ENCODE results near the gene KLRC1. TPM values are rescaled to one million over a fixed set of nuclear protein-coding genes. Genes with fewer than 3 reads are reported as not detected.
"Not testable (repeated sequence)": the region's sequence is repeated elsewhere in the genome, so short reads cannot be mapped to it uniquely, and the experiment has no call there.

Gene KLRC1
- total and polyA plus RNA-seq, 2 of the 13 experiments (the other 11 are each of a cell fraction or from before 2014, with no cell fraction given), result not detected

GRCh38 chr12:10481901-10482300 lies 28.7 kb upstream of the KLRC1 start:
- ATAC-seq, POLR2A ChIA-PET: not testable (repeated sequence)

GRCh38 chr12:10472808-10473207 lies 19.6 kb upstream of the KLRC1 start:
- H3K4me2 ChIP-seq (ENCODE audit: low read depth, low read length); H2AFZ ChIP-seq (ENCODE audit: low read length); H3K27ac ChIP-seq (ENCODE audit: extremely low read length, insufficient read depth, low read length); intact Hi-C loops (cut with micrococcal nuclease; ENCODE audit: unreplicated experiment); H3K36me3 ChIP-seq (replicated peaks in 1 of 2; ENCODE audit: control insufficient read depth in 1 of 2, insufficient read depth in 2 of 2, low read length in 2 of 2); H3K4me3 ChIP-seq (replicated peaks in 1 of 3; ENCODE audit: insufficient read depth in 1 of 3, low read depth in 2 of 3, low read length in 3 of 3); DNase-seq (ENCODE audit: low spot score); BruUV-seq (replicated peaks); H3K9me3 ChIP-seq (ENCODE audit: low read length); H3K9ac ChIP-seq (ENCODE audit: insufficient read depth, low read depth, low read length); CTCF ChIA-PET (ENCODE audit: low intra/inter-chr PET ratio, low total read pairs); H3K4me1 ChIP-seq (ENCODE audit: insufficient read depth, low read length); ATAC-seq; H3K79me2 ChIP-seq (ENCODE audit: insufficient read depth, low read length); POLR2A ChIA-PET; H3K27me3 ChIP-seq (ENCODE audit: control insufficient read depth in 1 of 2, insufficient read depth in 2 of 2, low read length in 2 of 2); in situ Hi-C loops (cut with HindIII; ENCODE audit: extremely low pct_ligation_motif_present, low pct_unique_long_range_greater_than_20kb); H4K20me1 ChIP-seq (ENCODE audit: insufficient read depth, low read length); FAIRE-seq: not testable (repeated sequence)
- 34% methylated on average over 5 of the region's 5 CpGs for WGBS (ENCODE audit: low lambda C conversion rate)

More at GRCh38 chr12:10481901-10482300, 28.7 kb upstream of the KLRC1 start:
- DNase-seq (ENCODE audit: low spot score); in situ Hi-C loops (cut with HindIII; ENCODE audit: extremely low pct_ligation_motif_present, low pct_unique_long_range_greater_than_20kb); H3K27ac ChIP-seq (ENCODE audit: extremely low read length, insufficient read depth, low read length); H3K4me2 ChIP-seq (ENCODE audit: low read depth, low read length); H3K4me1 ChIP-seq (ENCODE audit: insufficient read depth, low read length); H3K36me3 ChIP-seq (replicated peaks in 1 of 2; ENCODE audit: control insufficient read depth in 1 of 2, insufficient read depth in 2 of 2, low read length in 2 of 2); H3K4me3 ChIP-seq (replicated peaks in 1 of 3; ENCODE audit: insufficient read depth in 1 of 3, low read depth in 2 of 3, low read length in 3 of 3); H3K79me2 ChIP-seq (ENCODE audit: insufficient read depth, low read length); CTCF ChIA-PET (ENCODE audit: low intra/inter-chr PET ratio, low total read pairs); H3K27me3 ChIP-seq (ENCODE audit: control insufficient read depth in 1 of 2, insufficient read depth in 2 of 2, low read length in 2 of 2); BruUV-seq (replicated peaks); H3K9me3 ChIP-seq (ENCODE audit: low read length); FAIRE-seq; H4K20me1 ChIP-seq (ENCODE audit: insufficient read depth, low read length); H3K9ac ChIP-seq (ENCODE audit: insufficient read depth, low read depth, low read length); H2AFZ ChIP-seq (ENCODE audit: low read length); intact Hi-C loops (cut with micrococcal nuclease; ENCODE audit: unreplicated experiment): not testable (repeated sequence)
- 0% methylated on average over 1 of the region's 2 CpGs for WGBS (ENCODE audit: low lambda C conversion rate)

GRCh38 chr12:10469701-10470100 lies 16.5 kb upstream of the KLRC1 start:
- no peak overlapping the region for H2AFZ ChIP-seq (ENCODE audit: low read length)
- WGBS (ENCODE audit: low lambda C conversion rate), result 0% methylated on average over 1 of the region's 1 CpG
- no peak for DNase-seq (ENCODE audit: low spot score)
- in situ Hi-C loops (cut with HindIII; ENCODE audit: extremely low pct_ligation_motif_present, low pct_unique_long_range_greater_than_20kb), result no loop called here
- TF ChIP-seq ATF7 (IDR thresholded peaks at IDR 0.05) (0 out of 2 replicates have a peak, but pooled peaks have one; percentile 26), ATF7 (CRISPR knock-in tag; IDR thresholded peaks at IDR 0.05) (no peak), SP4 (CRISPR knock-in tag; IDR thresholded peaks at IDR 0.05) (no peak), ZNF563 (CRISPR knock-in tag; IDR thresholded peaks at IDR 0.05) (no peak), PATZ1 (CRISPR knock-in tag; IDR thresholded peaks at IDR 0.05) (no peak), ZNF512 (CRISPR knock-in tag; IDR thresholded peaks at IDR 0.05) (no peak)
- H3K27me3 ChIP-seq (ENCODE audit: control insufficient read depth in 1 of 2, insufficient read depth in 2 of 2, low read length in 2 of 2), result no peaks in the 10 kb centered on the region
- no peak for FAIRE-seq
- H3K79me2 ChIP-seq (ENCODE audit: insufficient read depth, low read length), result no peaks in the 10 kb centered on the region
- H3K27ac ChIP-seq (ENCODE audit: extremely low read length, insufficient read depth, low read length), result no peak overlapping the region
- no TSS peak for BruUV-seq (replicated peaks)
- no peak overlapping the region for H3K9ac ChIP-seq (ENCODE audit: insufficient read depth, low read depth, low read length)
- H3K4me1 ChIP-seq (ENCODE audit: insufficient read depth, low read length), result no peaks in the 10 kb centered on the region
- no peak overlapping the region for H3K4me2 ChIP-seq (ENCODE audit: low read depth, low read length)
- no peaks in the 10 kb centered on the region for H3K36me3 ChIP-seq (replicated peaks in 1 of 2; ENCODE audit: control insufficient read depth in 1 of 2, insufficient read depth in 2 of 2, low read length in 2 of 2)
- H3K9me3 ChIP-seq (ENCODE audit: low read length), result no peaks in the 10 kb centered on the region
- no peak for ATAC-seq
- ChIA-PET POLR2A (no interaction called here), CTCF (ENCODE audit: low intra/inter-chr PET ratio, low total read pairs) (no interaction called here)
- intact Hi-C loops (cut with micrococcal nuclease; ENCODE audit: unreplicated experiment), result no loop called here
- H4K20me1 ChIP-seq (ENCODE audit: insufficient read depth, low read length), result no peaks in the 10 kb centered on the region
- no peak overlapping the region for H3K4me3 ChIP-seq (replicated peaks in 1 of 3; ENCODE audit: insufficient read depth in 1 of 3, low read depth in 2 of 3, low read length in 3 of 3)
